ENCODE measurements around the gene HOXC11.
A peak's percentile ranks its signal among the peaks of the same experiment; 100 is the strongest.

HOXC11 gene

GRCh38 chr12:53972722-53973235 lies at the start of gene HOXC11:
HOXC11 (plus strand) TSS chr12:53973126; CDS start chr12:53973242, 116 bp downstream.
- DNase-seq (ENCODE audit: low read depth in 2 of 2) = no peak

- no peak for DNase-seq (ENCODE audit: low read depth in 2 of 2)
Observed at GRCh38 chr12:53924521-53925405, 48.2 kb upstream of the HOXC11 start.

- no peak for DNase-seq (ENCODE audit: low read depth in 2 of 2)
Observed at GRCh38 chr12:53927220-53928029, 45.5 kb upstream of the HOXC11 start.

GRCh38 chr12:53928054-53928835 lies 44.7 kb upstream of the HOXC11 start:
- no peak for DNase-seq (ENCODE audit: low read depth in 2 of 2)

- no peak for DNase-seq (ENCODE audit: low read depth in 2 of 2)
Observed at GRCh38 chr12:53929527-53929926, 43.4 kb upstream of the HOXC11 start.

- no peak for DNase-seq (ENCODE audit: low read depth in 2 of 2)
Observed at GRCh38 chr12:53930591-53931255, 42.2 kb upstream of the HOXC11 start.

- DNase-seq (ENCODE audit: low read depth in 2 of 2) = no peak
Observed at GRCh38 chr12:53931844-53932581, 40.9 kb upstream of the HOXC11 start.

GRCh38 chr12:53932915-53933314 lies 40.0 kb upstream of the HOXC11 start:
- no peak for DNase-seq (ENCODE audit: low read depth in 2 of 2)

- DNase-seq (ENCODE audit: low read depth in 2 of 2) = no peak
Observed at GRCh38 chr12:53935383-53936341, 37.3 kb upstream of the HOXC11 start.

- no peak for DNase-seq (ENCODE audit: low read depth in 2 of 2)
Observed at GRCh38 chr12:53937099-53937498, 35.8 kb upstream of the HOXC11 start.

- no peak for DNase-seq (ENCODE audit: low read depth in 2 of 2)
Observed at GRCh38 chr12:53937596-53938325, 35.2 kb upstream of the HOXC11 start.

GRCh38 chr12:53938326-53939140 lies 34.4 kb upstream of the HOXC11 start, which contains the start of gene HOXC13:
HOXC13 (plus strand) TSS chr12:53938831; CDS start chr12:53938907, 76 bp downstream.
- peak in 1 of 2 donors; percentile 22 for DNase-seq (ENCODE audit: low read depth in 2 of 2)

- DNase-seq (ENCODE audit: low read depth in 2 of 2) = no peak
Observed at GRCh38 chr12:53939141-53940108, 33.5 kb upstream of the HOXC11 start.

GRCh38 chr12:53940443-53941014 lies 32.4 kb upstream of the HOXC11 start:
- DNase-seq (ENCODE audit: low read depth in 2 of 2) = no peak

- DNase-seq (ENCODE audit: low read depth in 2 of 2) = no peak
Observed at GRCh38 chr12:53941187-53941586, 31.7 kb upstream of the HOXC11 start.

- no peak for DNase-seq (ENCODE audit: low read depth in 2 of 2)
Observed at GRCh38 chr12:53941750-53942149, 31.2 kb upstream of the HOXC11 start.

All from stimulated activated CD4-positive, alpha-beta T cell treated with anti-CD3 and anti-CD28 coated beads, Interleukin-1b, Interleukin-23, amount 100 ng/mL, for 1 hour (primary cell).